Activated naive CD8-positive, alpha-beta T cell treated with anti-CD3 and anti-CD28 coated beads for 36 hours (primary cell): ENCODE results near the gene ECPAS. TPM values are rescaled to one million over a fixed set of nuclear protein-coding genes. Genes with fewer than 3 reads are reported as not detected.
"Not testable (repeated sequence)": the region's sequence is repeated elsewhere in the genome, so short reads cannot be mapped to it uniquely, and the experiment has no call there.

Source experiments
- DNase-seq: peaks from one replicate; pipeline ENCODE4 v3.0.0; 2021
- H3K27ac Mint-ChIP-seq: one replicate; pipeline ENCODE4 v1.8.0; 2022; ENCODE audit warnings: mild to moderate bottlenecking, moderate library complexity, mixed read lengths
- H3K27me3 Mint-ChIP-seq: one replicate; pipeline ENCODE4 v1.8.0; 2022; ENCODE audit warnings: mild to moderate bottlenecking, mixed read lengths
- H3K36me3 Mint-ChIP-seq: one replicate; pipeline ENCODE4 v1.8.0; 2021; ENCODE audit warnings: mild to moderate bottlenecking, mixed read lengths
- H3K4me1 Mint-ChIP-seq: one replicate; pipeline ENCODE4 v1.8.0; 2021; ENCODE audit warnings: mixed read lengths
- H3K4me3 Mint-ChIP-seq: one replicate; pipeline ENCODE4 v1.8.0; 2022; ENCODE audit warnings: mild to moderate bottlenecking, moderate library complexity, mixed read lengths
- H3K9me3 Mint-ChIP-seq: one replicate; pipeline ENCODE4 v1.8.0; 2022; ENCODE audit warnings: mixed read lengths
- total RNA-seq, 2 experiments: library from RNA; stranded (reverse); gene quantifications; one replicate each; pipeline ENCODE4 v1.2.3, GENCODE V29; 2021

Gene ECPAS
- total RNA-seq, 2 experiments from 2014 or later = 77.4 to 82.6 TPM

- Mint-ChIP-seq H3K9me3 (peaks cover 1% of the 10 kb centered on the region), H3K4me3 (no peak overlapping the region), H3K36me3 (peaks cover 58% of the 10 kb centered on the region), H3K27me3 (no peaks in the 10 kb centered on the region), H3K4me1 (no peaks in the 10 kb centered on the region), H3K27ac (no peak overlapping the region)
- DNase-seq = no peak
Observed at GRCh38 chr9:111412280-111412679, 71.9 kb downstream of the ECPAS start.

- H3K4me3 Mint-ChIP-seq = no peak overlapping the region
- DNase-seq = no peak
- no peaks in the 10 kb centered on the region for H3K27me3 Mint-ChIP-seq
- peaks cover 60% of the 10 kb centered on the region for H3K36me3 Mint-ChIP-seq
- no peak overlapping the region for H3K27ac Mint-ChIP-seq
- no peaks in the 10 kb centered on the region for H3K4me1 Mint-ChIP-seq
- peaks cover 1% of the 10 kb centered on the region for H3K9me3 Mint-ChIP-seq
Observed at GRCh38 chr9:111411266-111411665, 72.9 kb downstream of the ECPAS start.

GRCh38 chr9:111407813-111408212 is 76.4 kb downstream of the ECPAS start:
- no peak overlapping the region for H3K4me3 Mint-ChIP-seq
- no peak overlapping the region for H3K27ac Mint-ChIP-seq

GRCh38 chr9:111405701-111406100 is 78.5 kb downstream of the ECPAS start:
- Mint-ChIP-seq H3K27me3 (no peaks in the 10 kb centered on the region), H3K9me3 (peaks cover 32% of the 10 kb centered on the region), H3K4me1 (no peaks in the 10 kb centered on the region), H3K36me3 (peaks cover 85% of the 10 kb centered on the region), H3K27ac (no peak overlapping the region), H3K4me3 (no peak overlapping the region)
- DNase-seq = no peak

More at GRCh38 chr9:111407813-111408212, 76.4 kb downstream of the ECPAS start:
- Mint-ChIP-seq H3K4me1 (no peaks in the 10 kb centered on the region), H3K9me3 (peaks cover 23% of the 10 kb centered on the region), H3K36me3 (peaks cover 75% of the 10 kb centered on the region), H3K27me3 (no peaks in the 10 kb centered on the region)
- no peak for DNase-seq

- not testable (repeated sequence) for DNase-seq, H3K4me3 Mint-ChIP-seq, H3K27ac Mint-ChIP-seq, H3K4me1 Mint-ChIP-seq, H3K27me3 Mint-ChIP-seq
- peaks cover 38% of the 10 kb centered on the region for H3K9me3 Mint-ChIP-seq
- H3K36me3 Mint-ChIP-seq = peaks cover 86% of the 10 kb centered on the region
Observed at GRCh38 chr9:111401486-111401885, 82.7 kb downstream of the ECPAS start.

- no peaks in the 10 kb centered on the region for H3K4me1 Mint-ChIP-seq
- peaks cover 32% of the 10 kb centered on the region for H3K9me3 Mint-ChIP-seq
- H3K27me3 Mint-ChIP-seq = no peaks in the 10 kb centered on the region
- no peak overlapping the region for H3K4me3 Mint-ChIP-seq
- no peak for DNase-seq
- peaks cover 81% of the 10 kb centered on the region for H3K36me3 Mint-ChIP-seq
- no peak overlapping the region for H3K27ac Mint-ChIP-seq
Observed at GRCh38 chr9:111400564-111400898, 83.7 kb downstream of the ECPAS start.

GRCh38 chr9:111399772-111400563 is 84.2 kb downstream of the ECPAS start:
- H3K27me3 Mint-ChIP-seq = no peaks in the 10 kb centered on the region
- peaks cover 81% of the 10 kb centered on the region for H3K36me3 Mint-ChIP-seq
- H3K4me1 Mint-ChIP-seq = no peaks in the 10 kb centered on the region
- H3K27ac Mint-ChIP-seq = no peak overlapping the region
- peaks cover 27% of the 10 kb centered on the region for H3K9me3 Mint-ChIP-seq
- no peak for DNase-seq
- no peak overlapping the region for H3K4me3 Mint-ChIP-seq

GRCh38 chr9:111399211-111399739 is 84.9 kb downstream of the ECPAS start:
- Mint-ChIP-seq H3K4me3 (no peak overlapping the region), H3K27ac (no peak overlapping the region), H3K27me3 (no peaks in the 10 kb centered on the region), H3K36me3 (peaks cover 79% of the 10 kb centered on the region), H3K9me3 (peaks cover 21% of the 10 kb centered on the region), H3K4me1 (no peaks in the 10 kb centered on the region)
- DNase-seq = no peak

GRCh38 chr9:111393971-111394370 is 90.2 kb downstream of the ECPAS start:
- no peaks in the 10 kb centered on the region for H3K4me1 Mint-ChIP-seq
- no peaks in the 10 kb centered on the region for H3K27me3 Mint-ChIP-seq
- no peak for DNase-seq
- no peaks in the 10 kb centered on the region for H3K9me3 Mint-ChIP-seq
- no peak overlapping the region for H3K4me3 Mint-ChIP-seq
- peaks cover 56% of the 10 kb centered on the region for H3K36me3 Mint-ChIP-seq
- no peak overlapping the region for H3K27ac Mint-ChIP-seq

- Mint-ChIP-seq H3K27me3 (no peaks in the 10 kb centered on the region), H3K4me1 (no peaks in the 10 kb centered on the region), H3K36me3 (peaks cover 29% of the 10 kb centered on the region), H3K27ac (no peak overlapping the region), H3K4me3 (no peak overlapping the region), H3K9me3 (no peaks in the 10 kb centered on the region)
- no peak for DNase-seq
Observed at GRCh38 chr9:111389406-111389805, 94.8 kb downstream of the ECPAS start.

GRCh38 chr9:111386386-111386785 is 97.8 kb downstream of the ECPAS start:
- Mint-ChIP-seq H3K27me3 (no peaks in the 10 kb centered on the region), H3K27ac (no peak overlapping the region), H3K36me3 (peaks cover 24% of the 10 kb centered on the region)

GRCh38 chr9:111381006-111381405 is 103.2 kb downstream of the ECPAS start:
- H3K27ac Mint-ChIP-seq = no peak overlapping the region
- no peaks in the 10 kb centered on the region for H3K4me1 Mint-ChIP-seq
- DNase-seq = no peak
- peaks cover 33% of the 10 kb centered on the region for H3K36me3 Mint-ChIP-seq
- no peak overlapping the region for H3K4me3 Mint-ChIP-seq
- no peaks in the 10 kb centered on the region for H3K9me3 Mint-ChIP-seq
- H3K27me3 Mint-ChIP-seq = no peaks in the 10 kb centered on the region

More at GRCh38 chr9:111386386-111386785, 97.8 kb downstream of the ECPAS start:
- Mint-ChIP-seq H3K9me3 (no peaks in the 10 kb centered on the region), H3K4me1 (no peaks in the 10 kb centered on the region), H3K4me3 (no peak overlapping the region)
- no peak for DNase-seq

- no peak for DNase-seq
- Mint-ChIP-seq H3K9me3 (no peaks in the 10 kb centered on the region), H3K27me3 (no peaks in the 10 kb centered on the region), H3K27ac (no peak overlapping the region), H3K4me3 (no peak overlapping the region), H3K36me3 (peaks cover 39% of the 10 kb centered on the region), H3K4me1 (no peaks in the 10 kb centered on the region)
Observed at GRCh38 chr9:111375817-111376564, 108.2 kb downstream of the ECPAS start.

GRCh38 chr9:111375062-111375461 is 109.1 kb downstream of the ECPAS start:
- Mint-ChIP-seq H3K9me3 (no peaks in the 10 kb centered on the region), H3K4me1 (no peaks in the 10 kb centered on the region), H3K27ac (no peak overlapping the region), H3K27me3 (no peaks in the 10 kb centered on the region), H3K4me3 (no peak overlapping the region), H3K36me3 (peaks cover 42% of the 10 kb centered on the region)
- no peak for DNase-seq

GRCh38 chr9:111372297-111372696 is 111.9 kb downstream of the ECPAS start:
- no peaks in the 10 kb centered on the region for H3K9me3 Mint-ChIP-seq
- H3K27ac Mint-ChIP-seq = no peak overlapping the region
- DNase-seq = no peak
- H3K4me3 Mint-ChIP-seq = no peak overlapping the region
- H3K4me1 Mint-ChIP-seq = no peaks in the 10 kb centered on the region
- H3K27me3 Mint-ChIP-seq = no peaks in the 10 kb centered on the region
- H3K36me3 Mint-ChIP-seq = peaks cover 52% of the 10 kb centered on the region
